Measurements from ENCODE around the gene ALK. TPM values are rescaled to one million over a fixed set of nuclear protein-coding genes. Genes with fewer than 3 reads are reported as not detected.

The ALK gene
- total RNA-seq, 1 experiment from 2014 or later, result not detected

DNA sequence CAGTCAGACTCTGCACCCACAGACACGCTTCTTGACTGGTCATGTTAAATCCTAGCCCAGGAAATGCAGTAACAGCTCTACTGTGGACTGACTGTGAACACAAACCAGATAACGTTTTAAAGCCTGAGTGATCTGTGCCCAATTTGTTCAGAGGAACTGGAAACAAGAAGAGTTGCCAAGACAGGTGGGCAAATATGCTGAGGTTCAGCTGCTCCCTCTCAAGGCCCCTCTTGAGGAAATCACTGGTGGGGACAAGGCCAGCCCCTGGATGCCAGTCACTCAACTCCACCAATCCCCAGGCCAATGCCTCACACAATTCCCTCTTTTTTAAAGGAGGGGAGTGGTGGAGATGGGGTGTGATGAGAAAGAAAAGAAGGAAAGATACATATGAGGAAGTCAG, 261.2 kb downstream of the ALK start:
- Histone ChIP-seq H3K4me1 (ENCODE audit: insufficient read depth, low read length) (no peaks in the 10 kb centered on the region), H2AFZ (ENCODE audit: low read length) (no peak overlapping the region), H2BK12ac (ENCODE audit: insufficient read length, low read depth, low read length) (no peak overlapping the region), H3K4ac (ENCODE audit: low read depth, low read length) (no peak overlapping the region), H3K9me3 (ENCODE audit: control insufficient read depth, low read depth, low read length) (no peaks in the 10 kb centered on the region), H2AK5ac (ENCODE audit: insufficient read length, low read length) (no peak overlapping the region), H4K20me1 (ENCODE audit: control insufficient read depth, insufficient read depth, insufficient read length) (no peaks in the 10 kb centered on the region), H3K79me1 (ENCODE audit: insufficient read depth, low read depth, low read length, poor library complexity, severe bottlenecking) (no peaks in the 10 kb centered on the region), H3K23ac (ENCODE audit: insufficient read length, low read depth, low read length) (no peak overlapping the region), H4K5ac (ENCODE audit: insufficient read length, low read depth, low read length) (no peak overlapping the region), H3K27ac (ENCODE audit: insufficient read length, low read depth, low read length) (no peak overlapping the region), H3K56ac (ENCODE audit: insufficient read length, low read depth, low read length) (no peak overlapping the region), H3T11ph (ENCODE audit: low read length) (no peak overlapping the region), H2BK20ac (ENCODE audit: low read depth, low read length, poor library complexity, severe bottlenecking) (no peak overlapping the region), H3K9ac (ENCODE audit: extremely low read depth, insufficient read length, low read length) (no peak overlapping the region), H3K4me2 (ENCODE audit: insufficient read depth, insufficient read length, low read length) (no peak overlapping the region), H4K8ac (replicated peaks; ENCODE audit: insufficient read length, low read depth, low read length) (no peak overlapping the region), H3K18ac (ENCODE audit: insufficient read length, low read depth, low read length) (no peak overlapping the region), H2BK15ac (ENCODE audit: low read depth, low read length) (no peak overlapping the region), H3K14ac (ENCODE audit: insufficient read depth, low read length) (no peak overlapping the region), H3K23me2 (ENCODE audit: insufficient read length, low read depth, low read length, poor library complexity, severe bottlenecking) (no peaks in the 10 kb centered on the region), H2BK120ac (ENCODE audit: low read depth, low read length, poor library complexity, severe bottlenecking) (no peak overlapping the region), H4K91ac (ENCODE audit: insufficient read length, low read depth, low read length) (no peak overlapping the region), H3K27me3 (ENCODE audit: insufficient read depth, low read length) (no peaks in the 10 kb centered on the region), H2BK5ac (ENCODE audit: insufficient read length, low read length) (no peak overlapping the region), H3K79me2 (ENCODE audit: insufficient read depth, low read length) (no peaks in the 10 kb centered on the region)
- TF ChIP-seq, protein P1, sequence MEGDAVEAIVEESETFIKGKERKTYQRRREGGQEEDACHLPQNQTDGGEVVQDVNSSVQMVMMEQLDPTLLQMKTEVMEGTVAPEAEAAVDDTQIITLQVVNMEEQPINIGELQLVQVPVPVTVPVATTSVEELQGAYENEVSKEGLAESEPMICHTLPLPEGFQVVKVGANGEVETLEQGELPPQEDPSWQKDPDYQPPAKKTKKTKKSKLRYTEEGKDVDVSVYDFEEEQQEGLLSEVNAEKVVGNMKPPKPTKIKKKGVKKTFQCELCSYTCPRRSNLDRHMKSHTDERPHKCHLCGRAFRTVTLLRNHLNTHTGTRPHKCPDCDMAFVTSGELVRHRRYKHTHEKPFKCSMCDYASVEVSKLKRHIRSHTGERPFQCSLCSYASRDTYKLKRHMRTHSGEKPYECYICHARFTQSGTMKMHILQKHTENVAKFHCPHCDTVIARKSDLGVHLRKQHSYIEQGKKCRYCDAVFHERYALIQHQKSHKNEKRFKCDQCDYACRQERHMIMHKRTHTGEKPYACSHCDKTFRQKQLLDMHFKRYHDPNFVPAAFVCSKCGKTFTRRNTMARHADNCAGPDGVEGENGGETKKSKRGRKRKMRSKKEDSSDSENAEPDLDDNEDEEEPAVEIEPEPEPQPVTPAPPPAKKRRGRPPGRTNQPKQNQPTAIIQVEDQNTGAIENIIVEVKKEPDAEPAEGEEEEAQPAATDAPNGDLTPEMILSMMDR (conservative IDR thresholded peaks at IDR 0.05), result no peak
- no peaks in the 10 kb centered on the region for H3K4me1 Mint-ChIP-seq
- no peaks in the 10 kb centered on the region for H3K36me3 Mint-ChIP-seq (ENCODE audit: insufficient read depth in 1 of 3, low read depth in 3 of 3)
- WGBS (ENCODE audit: extremely low coverage, insufficient read length, low lambda C conversion rate), result no CpG with 5 or more reads among the region's 2 CpGs
- no peak for DNase-seq
- H3K27me3 Mint-ChIP-seq (ENCODE audit: low read depth), result no peaks in the 10 kb centered on the region; the same call in none of the 2 replicates
- no peaks in the 10 kb centered on the region for H3K9me3 Mint-ChIP-seq
- H3K4me3 Mint-ChIP-seq, result no peak overlapping the region
- H3K27ac Mint-ChIP-seq, result no peak overlapping the region
